Trophoblast cell (in vitro differentiated cells and primary cell): ENCODE results near the gene MOV10.

ENCODE experiments used
- DNase-seq, 2 donors: peaks; one replicate each; pipeline ENCODE4 v3.0.0-alpha.2; 2016
- H2AFZ ChIP-seq: 2 replicates; pipeline ENCODE4 v1.6.1; 2013; ENCODE audit warnings: low read length, moderate library complexity, mild to moderate bottlenecking; ENCODE audit not compliant: insufficient read depth, poor library complexity
- H2AK5ac ChIP-seq: 2 replicates; pipeline ENCODE4 v1.6.1; 2013; ENCODE audit warnings: mild to moderate bottlenecking, low read length
- H2BK120ac ChIP-seq: 2 replicates; pipeline ENCODE4 v1.6.1; 2013; ENCODE audit warnings: low read length, mild to moderate bottlenecking, moderate library complexity; ENCODE audit not compliant: insufficient read depth, poor library complexity
- H2BK12ac ChIP-seq: 2 replicates; pipeline ENCODE4 v1.6.1; 2013; ENCODE audit warnings: mild to moderate bottlenecking, low read length, moderate library complexity
- H2BK5ac ChIP-seq: 2 replicates; pipeline ENCODE4 v1.6.1; 2013; ENCODE audit warnings: low read length, low read depth, moderate library complexity, mild to moderate bottlenecking; ENCODE audit not compliant: poor library complexity
- H3K14ac ChIP-seq: 2 replicates; pipeline ENCODE4 v1.6.1; 2013; ENCODE audit warnings: mild to moderate bottlenecking, low read length
- H3K18ac ChIP-seq: 2 replicates; pipeline ENCODE4 v1.6.1; 2013; ENCODE audit warnings: mild to moderate bottlenecking, low read length
- H3K23ac ChIP-seq: 2 replicates; pipeline ENCODE4 v1.6.1; 2013; ENCODE audit warnings: low read length
- H3K27ac ChIP-seq: 2 replicates; pipeline ENCODE4 v1.5.1; 2013; ENCODE audit warnings: low read depth, mild to moderate bottlenecking, inconsistent platforms, low read length, moderate library complexity
- H3K27me3 ChIP-seq: 2 replicates; pipeline ENCODE4 v1.6.1; 2013; ENCODE audit warnings: inconsistent platforms, mild to moderate bottlenecking, low read length, moderate library complexity; ENCODE audit not compliant: insufficient read depth
- H3K36me3 ChIP-seq, 2 experiments: 1 replicate in 1 of 2; 2 replicates in 1 of 2; pipeline ENCODE4 v1.6.1; 2013; ENCODE audit warnings: low read length in 2 of 2, mild to moderate bottlenecking in 2 of 2, moderate library complexity in 1 of 2; ENCODE audit not compliant: insufficient read depth in 2 of 2, control insufficient read depth in 1 of 2
- H3K4ac ChIP-seq: 2 replicates; pipeline ENCODE4 v1.6.1; 2013; ENCODE audit warnings: low read depth, mild to moderate bottlenecking, low read length, moderate library complexity
- H3K4me1 ChIP-seq, 2 experiments: 1 replicate in 1 of 2; 2 replicates in 1 of 2; pipeline ENCODE4 v1.6.1; 2013; ENCODE audit warnings: low read length in 2 of 2, mild to moderate bottlenecking in 2 of 2, moderate library complexity in 1 of 2; ENCODE audit not compliant: insufficient read depth in 2 of 2, control insufficient read depth in 1 of 2
- H3K4me2 ChIP-seq: 2 replicates; pipeline ENCODE4 v1.6.1; 2013; ENCODE audit warnings: inconsistent platforms, mild to moderate bottlenecking, low read length, moderate library complexity
- H3K4me3 ChIP-seq: 2 replicates; pipeline ENCODE4 v1.5.1; 2013; ENCODE audit warnings: mild to moderate bottlenecking, low read depth, low read length, inconsistent platforms
- H3K79me1 ChIP-seq: one replicate; pipeline ENCODE4 v1.6.1; 2013; ENCODE audit warnings: low read length
- H3K79me2 ChIP-seq: 2 replicates; pipeline ENCODE4 v1.6.1; 2013; ENCODE audit warnings: low read length, mild to moderate bottlenecking; ENCODE audit not compliant: control insufficient read depth, insufficient read depth, poor library complexity
- H3K9ac ChIP-seq: 2 replicates; pipeline ENCODE4 v1.6.1; 2013; ENCODE audit warnings: mild to moderate bottlenecking, low read length
- H3K9me3 ChIP-seq: 2 replicates; pipeline ENCODE4 v1.6.1; 2013; ENCODE audit warnings: low read depth, mild to moderate bottlenecking, control low read depth, inconsistent platforms, low read length; ENCODE audit not compliant: insufficient read depth
- H4K12ac ChIP-seq: 2 replicates; pipeline ENCODE4 v1.6.1; 2013; ENCODE audit warnings: low read depth, mild to moderate bottlenecking, low read length, moderate library complexity
- H4K8ac ChIP-seq: 2 replicates; pipeline ENCODE4 v1.6.1; 2013; ENCODE audit warnings: low read depth, mild to moderate bottlenecking, low read length, moderate library complexity
- H4K91ac ChIP-seq: one replicate; pipeline ENCODE4 v1.6.1; 2013; ENCODE audit warnings: low read depth, mild to moderate bottlenecking, low read length, moderate library complexity
- WGBS: extraction: QIAGEN DNeasy Blood & Tissue Kit; methylation state at CpG from one replicate; pipeline ENCODE4 v1.1.7; 2013; ENCODE audit warnings: missing lambda C conversion rate; ENCODE audit not compliant: insufficient read length, insufficient coverage; ENCODE audit errors: extremely low coverage; 5-methylcytosine and 5-hydroxymethylcytosine counted together

Gene MOV10

GRCh38 chr1:112713466-112714312 is 39.2 kb downstream of the MOV10 start:
- peak overlapping the region; percentile 34 for H3K4me3 ChIP-seq
- peak in 1 of 2 donors; percentile 36 for DNase-seq
- no peak overlapping the region for H3K9ac ChIP-seq
- H3K79me1 ChIP-seq = no peaks in the 10 kb centered on the region
- H2BK120ac ChIP-seq = no peak overlapping the region
- no peak overlapping the region for H4K8ac ChIP-seq
- H3K36me3 ChIP-seq = no peaks in the 10 kb centered on the region
- no peaks in the 10 kb centered on the region for H3K9me3 ChIP-seq
- no peak overlapping the region for H2BK12ac ChIP-seq
- no peak overlapping the region for H4K91ac ChIP-seq
- H4K12ac ChIP-seq = no peak overlapping the region
- no peak overlapping the region for H2BK5ac ChIP-seq
- H3K4ac ChIP-seq = no peak overlapping the region
- no peak overlapping the region for H2AK5ac ChIP-seq
- no peaks in the 10 kb centered on the region for H3K27me3 ChIP-seq
- H3K4me2 ChIP-seq = peak overlapping the region; percentile 96
- H3K79me2 ChIP-seq = no peaks in the 10 kb centered on the region
- H3K14ac ChIP-seq = no peak overlapping the region
- H3K4me1 ChIP-seq = peaks cover 8 to 17% of the 10 kb centered on the region in 2 experiments
- no CpG with 5 or more reads among the region's 14 CpGs for WGBS
- H3K18ac ChIP-seq = no peak overlapping the region
- H3K23ac ChIP-seq = no peak overlapping the region
- H3K27ac ChIP-seq = no peak overlapping the region
- H2AFZ ChIP-seq = peak overlapping the region; percentile 5

- Histone ChIP-seq H2AK5ac (no peak overlapping the region), H3K4me3 (peak overlapping the region; percentile 73), H3K14ac (no peak overlapping the region), H3K4me1 (peaks cover 8 to 17% of the 10 kb centered on the region in 2 experiments), H4K12ac (no peak overlapping the region), H2BK120ac (no peak overlapping the region), H2BK12ac (no peak overlapping the region), H3K18ac (no peak overlapping the region), H3K9ac (no peak overlapping the region), H4K91ac (no peak overlapping the region), H3K27ac (no peak overlapping the region), H2AFZ (peak overlapping the region; percentile 32), H3K23ac (no peak overlapping the region), H3K79me1 (no peaks in the 10 kb centered on the region), H3K36me3 (no peaks in the 10 kb centered on the region), H3K4me2 (peak overlapping the region; percentile 96), H3K79me2 (no peaks in the 10 kb centered on the region), H4K8ac (no peak overlapping the region), H3K9me3 (no peaks in the 10 kb centered on the region), H3K27me3 (no peaks in the 10 kb centered on the region), H3K4ac (no peak overlapping the region), H2BK5ac (no peak overlapping the region)
- WGBS = no CpG with 5 or more reads among the region's 86 CpGs
- peak in 1 of 2 donors; percentile 29 for DNase-seq
Observed at GRCh38 chr1:112714313-112715263, 40.1 kb downstream of the MOV10 start.

- Histone ChIP-seq H2BK5ac (no peak within 1 kb of the TSS), H3K27ac (no peak within 1 kb of the TSS), H3K9ac (no peak within 1 kb of the TSS), H3K36me3 (no peaks in the 10 kb centered on the region), H3K18ac (no peak within 1 kb of the TSS), H2AFZ (peak within 1 kb of the TSS; percentile 85), H3K4me1 (peaks cover 8 to 17% of the 10 kb centered on the region in 2 experiments), H2AK5ac (no peak within 1 kb of the TSS), H3K27me3 (no peaks in the 10 kb centered on the region), H3K79me1 (no peaks in the 10 kb centered on the region), H2BK120ac (no peak within 1 kb of the TSS), H2BK12ac (no peak within 1 kb of the TSS), H3K4me2 (peak within 1 kb of the TSS; percentile 99), H4K12ac (no peak within 1 kb of the TSS), H3K23ac (no peak within 1 kb of the TSS), H3K4ac (no peak within 1 kb of the TSS), H3K4me3 (peak within 1 kb of the TSS; percentile 74), H3K14ac (no peak within 1 kb of the TSS), H4K91ac (no peak within 1 kb of the TSS), H3K79me2 (no peaks in the 10 kb centered on the region), H4K8ac (no peak within 1 kb of the TSS), H3K9me3 (no peaks in the 10 kb centered on the region)
- no CpG with 5 or more reads among the region's 51 CpGs for WGBS
- DNase-seq = peak; percentile 96 to 98
Observed at GRCh38 chr1:112715264-112716053, 41.0 kb downstream of the MOV10 start, which contains the start of gene PPM1J. TSS of gene PPM1J (minus strand) at chr1:112715332. CDS start at chr1:112715301, 31 bp downstream.
